ENCODE measurements around the gene PJA2. TPM values are rescaled to one million over a fixed set of nuclear protein-coding genes. Genes with fewer than 3 reads are reported as not detected.

PJA2 gene
- total and polyA plus RNA-seq, 2 donors (not counting 3 experiments of a cell fraction or from before 2014, with no cell fraction given): 24.4 to 64.9 TPM

GRCh38 chr5:109373932-109374331, 35.8 kb downstream of the PJA2 start:
- intact Hi-C loops (cut with micrococcal nuclease) (no loop called here), dilution Hi-C loops (cut with MboI; ENCODE audit: extremely low pct_ligation_motif_present, low sequenced_read_pairs) (no loop called here)
- no peak overlapping the region for H2AFZ ChIP-seq (ENCODE audit: low read depth, low read length)
- no peaks in the 10 kb centered on the region for H3K9me3 ChIP-seq (replicated peaks; ENCODE audit: control insufficient read depth, insufficient read depth, low read length)
- TF ChIP-seq MAX (IDR thresholded peaks at IDR 0.05; ENCODE audit: insufficient read depth, insufficient read length) (no peak), POLR2AphosphoS5 (IDR thresholded peaks at IDR 0.05; ENCODE audit: insufficient read depth, low read depth, low read length) (no peak), FOS (IDR thresholded peaks at IDR 0.05; ENCODE audit: borderline replicate concordance, insufficient read depth, low read length) (no peak), POLR2A (IDR thresholded peaks at IDR 0.05; ENCODE audit: low read depth, low read length) (no peak), MYC (IDR thresholded peaks at IDR 0.05; ENCODE audit: low read depth, low read length) (no peak), JUN (IDR thresholded peaks at IDR 0.05; ENCODE audit: borderline replicate concordance, insufficient read depth, insufficient read length, low read depth) (no peak), CTCF (IDR thresholded peaks at IDR 0.05; ENCODE audit: extremely low read depth in 1 of 2, insufficient read depth in 1 of 2, low read depth in 1 of 2, low read length in 2 of 2) (no peak), EZH2 (IDR thresholded peaks at IDR 0.05; ENCODE audit: borderline replicate concordance, low read depth, low read length, severe bottlenecking) (no peak)
- no peak overlapping the region for H3K4me2 ChIP-seq (ENCODE audit: insufficient read depth, low read length)
- no peak for FAIRE-seq
- CTCF ChIA-PET: no interaction called here
- H3K27me3 ChIP-seq (ENCODE audit: control insufficient read depth in 2 of 2, insufficient read depth in 2 of 2, low read length in 2 of 2): no peaks in the 10 kb centered on the region
- no peak overlapping the region for H3K4me3 ChIP-seq (replicated peaks in 1 of 3; ENCODE audit: insufficient read depth in 1 of 3, low read depth in 1 of 3, low read length in 3 of 3)
- H3K4me1 ChIP-seq (ENCODE audit: control insufficient read depth, extremely low read depth, insufficient read depth, low read length): no peaks in the 10 kb centered on the region
- H3K27ac ChIP-seq (ENCODE audit: insufficient read depth, low read depth, low read length): no peak overlapping the region
- no peak for DNase-seq (ENCODE audit: low read depth, low spot score)
- H3K9ac ChIP-seq (replicated peaks; ENCODE audit: extremely low read depth, insufficient read depth, low read length): no peak overlapping the region
- H4K20me1 ChIP-seq (replicated peaks; ENCODE audit: control insufficient read depth, extremely low read depth, insufficient read depth, low read length): peaks cover 2% of the 10 kb centered on the region
- POLR2A ChIA-PET: no interaction called here
- peaks cover 6 to 11% of the 10 kb centered on the region in 2 experiments for H3K36me3 ChIP-seq (ENCODE audit: control insufficient read depth in 2 of 2, extremely low read depth in 1 of 2, insufficient read depth in 2 of 2, low read length in 2 of 2)
- BruUV-seq (replicated peaks): no TSS peak
- peaks cover 7% of the 10 kb centered on the region for H3K79me2 ChIP-seq (ENCODE audit: control insufficient read depth, insufficient read depth, low read length)
- H3K9me1 ChIP-seq (replicated peaks; ENCODE audit: control insufficient read depth, extremely low read depth, insufficient read depth, low read length): no peaks in the 10 kb centered on the region

Data from endothelial cell of umbilical vein (primary cell).